Measurements from ENCODE around the gene CWF19L1.

Gene CWF19L1

GRCh38 chr10:100267239-100268104, at the start of gene CWF19L1:
Gene CWF19L1, minus strand, starts transcription at chr10:100267638. Its CDS starts 45 bp downstream, at chr10:100267593.
- POLR2A ChIA-PET (ENCODE audit: low non-redundant PET), result no interaction called here
- CTCF ChIA-PET, result no interaction called here
- peak; percentile 88 for DNase-seq (ENCODE audit: low spot score)
- TF ChIP-seq CTCF (conservative IDR thresholded peaks at IDR 0.05; ENCODE audit: low read depth), result no peak
- peak within 1 kb of the TSS; percentile 83 for H3K27ac ChIP-seq

- no peak for TF ChIP-seq CTCF (conservative IDR thresholded peaks at IDR 0.05; ENCODE audit: low read depth)
- no peak for DNase-seq (ENCODE audit: low spot score)
- ChIA-PET POLR2A (ENCODE audit: low non-redundant PET) (no interaction called here), CTCF (interaction anchor here (0.6 kb wide), 1 partner anchor 830 kb away, joined by 3 read pairs; no protein-coding TSS in a partner anchor)
- H3K27ac ChIP-seq, result no peak overlapping the region
These were observed 48.2 kb upstream of the CWF19L1 start for GRCh38 chr10:100315615-100316014.

GRCh38 chr10:100311298-100311697, 43.9 kb upstream of the CWF19L1 start:
- ChIA-PET POLR2A (ENCODE audit: low non-redundant PET) (no interaction called here), CTCF (no interaction called here)
- TF ChIP-seq CTCF (conservative IDR thresholded peaks at IDR 0.05; ENCODE audit: low read depth), result no peak
- H3K27ac ChIP-seq, result no peak overlapping the region
- no peak for DNase-seq (ENCODE audit: low spot score)

GRCh38 chr10:100307684-100308083, 40.2 kb upstream of the CWF19L1 start:
- ChIA-PET CTCF (interaction anchor here (0.7 kb wide), 1 partner anchor 40 kb away, joined by 3 read pairs; the partner anchor contains the start of gene SCD), POLR2A (ENCODE audit: low non-redundant PET) (no interaction called here)
- DNase-seq (ENCODE audit: low spot score), result no peak
- TF ChIP-seq CTCF (conservative IDR thresholded peaks at IDR 0.05; ENCODE audit: low read depth), result no peak
- H3K27ac ChIP-seq, result no peak overlapping the region

- no peak for DNase-seq (ENCODE audit: low spot score)
- H3K27ac ChIP-seq, result no peak overlapping the region
- CTCF ChIA-PET, result no interaction called here
- POLR2A ChIA-PET (ENCODE audit: low non-redundant PET), result no interaction called here
- TF ChIP-seq CTCF (conservative IDR thresholded peaks at IDR 0.05; ENCODE audit: low read depth), result no peak
These were observed 39.4 kb upstream of the CWF19L1 start for GRCh38 chr10:100306861-100307260.

GRCh38 chr10:100304414-100304813, 37.0 kb upstream of the CWF19L1 start:
- POLR2A ChIA-PET (ENCODE audit: low non-redundant PET), result no interaction called here
- no peak for TF ChIP-seq CTCF (conservative IDR thresholded peaks at IDR 0.05; ENCODE audit: low read depth)
- no peak overlapping the region for H3K27ac ChIP-seq
- CTCF ChIA-PET, result interaction anchor here (0.5 to 1.1 kb wide), 7 partner anchors 12 to 207 kb away, joined by 3 to 8 read pairs (median 3); no protein-coding TSS in a partner anchor
- no peak for DNase-seq (ENCODE audit: low spot score)
